Measurements from ENCODE around the gene ZNF112. TPM values are rescaled to one million over a fixed set of nuclear protein-coding genes. Genes with fewer than 3 reads are reported as not detected.
"Not testable (repeated sequence)": the region's sequence is repeated elsewhere in the genome, so short reads cannot be mapped to it uniquely, and the experiment has no call there.

Gene ZNF112
- total RNA-seq, 4 donors from 2014 or later = 2.6 to 9.1 (median 6.3) TPM

GRCh38 chr19:44367024-44367423 is 10.5 kb upstream of the ZNF112 start:
- no peak for DNase-seq
- no peaks in the 10 kb centered on the region for H3K4me1 ChIP-seq
- H3K4me3 ChIP-seq = no peak overlapping the region
- no peaks in the 10 kb centered on the region for H3K9me3 ChIP-seq
- TF ChIP-seq POLR2A (IDR thresholded peaks at IDR 0.05) = no peak
- no peak for TF ChIP-seq CTCF (IDR thresholded peaks at IDR 0.05)
- H3K36me3 ChIP-seq = no peaks in the 10 kb centered on the region
- H3K27me3 ChIP-seq = no peaks in the 10 kb centered on the region
- H3K27ac ChIP-seq = no peak overlapping the region

DNA sequence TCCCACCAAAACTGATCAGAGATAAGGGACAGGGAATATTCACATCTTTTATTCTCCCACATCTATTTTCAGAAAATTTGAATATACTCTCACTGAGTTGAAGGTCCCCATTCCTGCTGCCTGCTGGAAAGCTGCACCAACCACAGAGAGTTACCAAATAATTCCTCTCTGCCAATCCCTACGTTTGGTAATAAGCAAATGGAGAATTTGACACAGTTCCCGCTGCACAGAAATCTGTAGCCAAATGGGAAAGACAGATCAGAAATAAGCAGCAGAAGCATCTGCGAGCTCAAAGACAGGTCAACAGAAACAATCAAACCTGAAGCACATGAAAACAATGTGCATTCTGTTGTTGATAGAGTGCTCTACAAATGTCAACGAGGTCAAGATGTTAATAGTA is 9.9 kb downstream of the ZNF112 start:
- TF ChIP-seq POLR2A (IDR thresholded peaks at IDR 0.05) = no peak
- no peak for TF ChIP-seq CTCF (IDR thresholded peaks at IDR 0.05)
- peaks cover 0 to 35% (median 0%) of the 10 kb centered on the region in 4 donors for H3K9me3 ChIP-seq
- H3K36me3 ChIP-seq = peaks cover 0 to 3% (median 0%) of the 10 kb centered on the region in 3 donors
- H3K4me3 ChIP-seq = no peak overlapping the region
- no peaks in the 10 kb centered on the region for H3K27me3 ChIP-seq
- DNase-seq = no peak
- no peaks in the 10 kb centered on the region for H3K4me1 ChIP-seq
- no peak overlapping the region for H3K27ac ChIP-seq

DNA sequence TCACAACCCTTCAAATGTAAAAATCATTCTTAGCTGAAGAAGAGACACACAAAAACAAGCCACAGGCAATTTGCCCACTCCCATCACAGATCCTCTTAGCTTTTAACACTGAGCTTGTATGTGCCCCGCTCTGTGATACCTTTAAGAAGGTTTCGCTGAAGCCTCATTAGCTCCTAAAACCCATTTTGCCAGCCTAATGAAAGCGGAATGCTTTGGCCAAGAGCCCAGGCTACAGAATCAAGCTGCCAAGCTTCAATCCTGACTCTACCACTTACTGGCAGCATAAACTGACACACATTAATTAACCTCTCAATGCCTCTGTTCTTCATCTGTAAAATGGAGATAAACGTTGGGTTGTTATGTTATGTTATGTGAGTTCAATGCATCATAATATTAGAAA is 10.5 kb downstream of the ZNF112 start:
- H3K4me1 ChIP-seq = no peaks in the 10 kb centered on the region
- DNase-seq = no peak
- TF ChIP-seq POLR2A (IDR thresholded peaks at IDR 0.05) (no peak), CTCF (IDR thresholded peaks at IDR 0.05) (no peak)

GRCh38 chr19:44344255-44344654 is 12.2 kb downstream of the ZNF112 start:
- Histone ChIP-seq H3K27ac (no peak overlapping the region), H3K4me3 (no peak overlapping the region), H3K27me3 (no peaks in the 10 kb centered on the region), H3K4me1 (no peaks in the 10 kb centered on the region), H3K9me3 (peaks cover 0 to 23% (median 0%) of the 10 kb centered on the region in 4 donors), H3K36me3 (peaks cover 0 to 21% (median 0%) of the 10 kb centered on the region in 3 donors)
- TF ChIP-seq CTCF (IDR thresholded peaks at IDR 0.05) (no peak), POLR2A (IDR thresholded peaks at IDR 0.05) (no peak)
- no peak for DNase-seq

More for the DNA sequence above, 10.5 kb downstream of the ZNF112 start:
- H3K9me3 ChIP-seq = peaks cover 0 to 29% (median 0%) of the 10 kb centered on the region in 4 donors
- H3K36me3 ChIP-seq = peaks cover 0 to 4% (median 0%) of the 10 kb centered on the region in 3 donors
- H3K27ac ChIP-seq = no peak overlapping the region
- no peaks in the 10 kb centered on the region for H3K27me3 ChIP-seq
- H3K4me3 ChIP-seq = no peak overlapping the region

DNA sequence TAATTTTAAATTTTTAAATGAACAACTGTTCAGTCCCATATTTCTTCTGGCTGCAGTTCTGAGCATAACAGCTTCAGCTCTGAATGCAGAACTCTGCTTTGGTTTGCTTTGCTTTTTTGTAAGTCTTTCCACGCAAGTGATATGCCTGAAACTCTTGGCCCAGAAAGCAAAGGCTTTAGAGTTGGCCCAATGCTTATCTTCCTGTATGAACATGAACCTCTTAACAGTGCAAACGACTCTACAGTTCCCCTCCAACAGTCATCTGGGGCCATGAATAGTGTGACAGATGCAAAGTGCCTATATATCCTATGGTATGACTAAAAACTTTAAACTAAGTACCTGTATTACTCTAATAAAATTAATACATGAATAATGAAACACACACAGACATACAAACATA is 14.7 kb downstream of the ZNF112 start:
- H3K4me3 ChIP-seq = no peak overlapping the region
- H3K27ac ChIP-seq = no peak overlapping the region
- no peak for TF ChIP-seq POLR2A (IDR thresholded peaks at IDR 0.05)
- TF ChIP-seq CTCF (IDR thresholded peaks at IDR 0.05) = no peak
- H3K4me1 ChIP-seq = no peaks in the 10 kb centered on the region
- peaks cover 0 to 42% (median 0%) of the 10 kb centered on the region in 3 donors for H3K36me3 ChIP-seq
- DNase-seq = no peak
- no peaks in the 10 kb centered on the region for H3K27me3 ChIP-seq
- H3K9me3 ChIP-seq = peaks cover 0 to 19% (median 0%) of the 10 kb centered on the region in 4 donors

GRCh38 chr19:44334639-44335038 is 21.8 kb downstream of the ZNF112 start:
- peaks cover 0 to 63% (median 8%) of the 10 kb centered on the region in 4 donors for H3K9me3 ChIP-seq
- H3K4me3 ChIP-seq = not testable (repeated sequence)

More at GRCh38 chr19:44334639-44335038, 21.8 kb downstream of the ZNF112 start:
- H3K27ac ChIP-seq, H3K27me3 ChIP-seq, H3K4me1 ChIP-seq, DNase-seq: not testable (repeated sequence)
- peaks cover 0 to 95% (median 0%) of the 10 kb centered on the region in 3 donors for H3K36me3 ChIP-seq
